ENCODE measurements around the gene CSF1. TPM values are rescaled to one million over a fixed set of nuclear protein-coding genes. Genes with fewer than 3 reads are reported as not detected.
"Not testable (repeated sequence)": the region's sequence is repeated elsewhere in the genome, so short reads cannot be mapped to it uniquely, and the experiment has no call there.

The CSF1 gene
- total RNA-seq, 5 donors from 2014 or later (not counting 1 experiment from before 2014, with no cell fraction given), result 4.8 to 9.5 (median 8.3) TPM

DNA sequence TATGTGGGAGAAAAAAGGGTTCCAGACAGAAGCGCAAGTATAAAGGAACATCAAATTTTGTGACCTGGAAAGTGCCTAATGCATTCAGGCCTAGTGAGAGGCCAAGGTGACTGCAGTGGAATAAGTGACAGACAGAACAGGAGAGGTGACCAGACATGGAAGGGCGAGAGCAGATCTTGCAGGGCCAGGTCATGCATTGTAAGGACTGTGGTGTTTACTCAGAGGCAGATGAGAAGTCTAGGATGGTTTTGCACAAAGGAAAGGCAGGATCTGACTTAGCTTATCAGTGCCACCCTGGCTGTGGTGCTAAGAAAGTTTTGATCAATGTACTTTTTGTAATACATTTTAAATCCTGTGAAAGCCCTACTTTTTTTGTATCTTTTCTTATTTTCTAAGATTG lies 39.9 kb downstream of the CSF1 start:
- Mint-ChIP-seq H3K27me3 (peaks cover 3 to 9% of the 10 kb centered on the region in 2 donors), H3K27ac (no peak overlapping the region), H3K36me3 (no peaks in the 10 kb centered on the region), H3K4me1 (no peaks in the 10 kb centered on the region), H3K9me3 (peaks cover 0 to 6% (median 0%) of the 10 kb centered on the region in 3 donors), H3K4me3 (no peak overlapping the region)
- Histone ChIP-seq H3K4me3 (ENCODE audit: control insufficient read depth in 1 of 2, extremely low read depth in 1 of 2, low read length in 1 of 2) (no peak overlapping the region), H3K36me3 (ENCODE audit: control insufficient read depth in 2 of 2, extremely low read depth in 1 of 2, insufficient read depth in 1 of 2, low read length in 1 of 2) (no peaks in the 10 kb centered on the region), H3K27ac (ENCODE audit: low read length) (no peak overlapping the region), H3K9me3 (no peaks in the 10 kb centered on the region), H3K4me1 (ENCODE audit: control insufficient read depth in 1 of 2, extremely low read depth in 1 of 2, insufficient read depth in 2 of 2, low read length in 2 of 2) (no peaks in the 10 kb centered on the region), H3K27me3 (replicated peaks in 1 of 2; ENCODE audit: control insufficient read depth in 2 of 2, extremely low read depth in 1 of 2, insufficient read depth in 2 of 2, low read length in 1 of 2) (no peaks in the 10 kb centered on the region)
- POLR2A ChIA-PET, result no interaction called here
- no peak for ATAC-seq (replicated peaks in 1 of 4)
- 96% methylated on average over 2 of the region's 2 CpGs for WGBS (ENCODE audit: insufficient coverage)
- CTCF ChIA-PET, result no interaction called here
- no peak for DNase-seq

DNA sequence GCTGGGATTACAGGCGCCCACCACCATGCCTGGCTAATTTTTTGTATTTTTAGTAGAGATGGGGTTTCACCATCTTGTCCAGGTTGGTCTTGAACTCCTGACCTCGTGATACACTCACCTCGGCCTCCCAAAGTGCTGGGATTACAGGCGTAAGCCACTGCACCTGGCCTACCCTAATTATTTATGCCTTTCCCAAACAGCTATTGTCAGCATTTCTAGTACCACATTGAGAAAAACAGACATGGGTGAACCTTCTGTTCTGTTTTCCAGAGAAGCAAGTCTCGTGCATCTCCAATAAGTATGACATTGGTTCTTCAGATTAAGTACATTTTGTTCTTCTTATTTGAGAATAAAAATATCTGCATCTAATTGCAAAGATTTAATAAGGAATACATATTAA lies 40.9 kb downstream of the CSF1 start:
- POLR2A ChIA-PET, result interaction anchor here in 1 of 2 donors (0.6 kb wide), 1 partner anchor 1069 kb away, joined by 3 read pairs; no protein-coding TSS in a partner anchor
- H3K27me3 ChIP-seq (replicated peaks in 1 of 2; ENCODE audit: control insufficient read depth in 2 of 2, extremely low read depth in 1 of 2, insufficient read depth in 2 of 2, low read length in 1 of 2); H3K4me3 Mint-ChIP-seq; H3K4me1 Mint-ChIP-seq; H3K9me3 ChIP-seq; H3K36me3 Mint-ChIP-seq; H3K27ac ChIP-seq (ENCODE audit: low read length); CTCF ChIA-PET; H3K4me3 ChIP-seq (ENCODE audit: control insufficient read depth in 1 of 2, extremely low read depth in 1 of 2, low read length in 1 of 2); H3K4me1 ChIP-seq (ENCODE audit: control insufficient read depth in 1 of 2, extremely low read depth in 1 of 2, insufficient read depth in 2 of 2, low read length in 2 of 2); H3K36me3 ChIP-seq (ENCODE audit: control insufficient read depth in 2 of 2, extremely low read depth in 1 of 2, insufficient read depth in 1 of 2, low read length in 1 of 2); H3K27me3 Mint-ChIP-seq; H3K9me3 Mint-ChIP-seq; H3K27ac Mint-ChIP-seq; DNase-seq; ATAC-seq (replicated peaks in 1 of 4): not testable (repeated sequence)
- WGBS (ENCODE audit: insufficient coverage), result 92% methylated on average over 2 of the region's 5 CpGs

- Mint-ChIP-seq H3K36me3 (no peaks in the 10 kb centered on the region), H3K4me1 (no peaks in the 10 kb centered on the region), H3K27me3 (peaks cover 10 to 11% of the 10 kb centered on the region in 2 donors), H3K4me3 (no peak overlapping the region), H3K27ac (no peak overlapping the region), H3K9me3 (no peaks in the 10 kb centered on the region)
- Histone ChIP-seq H3K27me3 (replicated peaks in 1 of 2; ENCODE audit: control insufficient read depth in 2 of 2, extremely low read depth in 1 of 2, insufficient read depth in 2 of 2, low read length in 1 of 2) (no peaks in the 10 kb centered on the region), H3K27ac (ENCODE audit: low read length) (no peak overlapping the region), H3K9me3 (no peaks in the 10 kb centered on the region), H3K36me3 (ENCODE audit: control insufficient read depth in 2 of 2, extremely low read depth in 1 of 2, insufficient read depth in 1 of 2, low read length in 1 of 2) (no peaks in the 10 kb centered on the region), H3K4me3 (ENCODE audit: control insufficient read depth in 1 of 2, extremely low read depth in 1 of 2, low read length in 1 of 2) (no peak overlapping the region), H3K4me1 (ENCODE audit: control insufficient read depth in 1 of 2, extremely low read depth in 1 of 2, insufficient read depth in 2 of 2, low read length in 2 of 2) (no peaks in the 10 kb centered on the region)
- WGBS (ENCODE audit: insufficient coverage), result 60% methylated on average over 1 of the region's 1 CpG
- ChIA-PET POLR2A (no interaction called here), CTCF (no interaction called here)
- no peak for ATAC-seq (replicated peaks in 1 of 4)
- DNase-seq, result no peak
These were observed 43.4 kb downstream of the CSF1 start for GRCh38 chr1:109954041-109954512.

GRCh38 chr1:109959632-109959973 lies 49.0 kb downstream of the CSF1 start:
- DNase-seq (no peak), ATAC-seq (replicated peaks in 1 of 4) (no peak)
- Mint-ChIP-seq H3K9me3 (no peaks in the 10 kb centered on the region), H3K27ac (no peak overlapping the region), H3K27me3 (peaks cover 11 to 13% of the 10 kb centered on the region in 2 donors), H3K36me3 (no peaks in the 10 kb centered on the region), H3K4me3 (no peak overlapping the region), H3K4me1 (no peaks in the 10 kb centered on the region)
- H3K9me3 ChIP-seq, result no peaks in the 10 kb centered on the region
- CTCF ChIA-PET, result interaction anchor here in 1 of 2 donors (0.7 kb wide), 1 partner anchor 13 kb away, joined by 3 read pairs; no protein-coding TSS in a partner anchor
- no peaks in the 10 kb centered on the region for H3K36me3 ChIP-seq (ENCODE audit: control insufficient read depth in 2 of 2, extremely low read depth in 1 of 2, insufficient read depth in 1 of 2, low read length in 1 of 2)
- H3K27me3 ChIP-seq (replicated peaks in 1 of 2; ENCODE audit: control insufficient read depth in 2 of 2, extremely low read depth in 1 of 2, insufficient read depth in 2 of 2, low read length in 1 of 2), result peaks cover 0 to 10% of the 10 kb centered on the region in 2 experiments
- H3K4me1 ChIP-seq (ENCODE audit: control insufficient read depth in 1 of 2, extremely low read depth in 1 of 2, insufficient read depth in 2 of 2, low read length in 2 of 2), result no peaks in the 10 kb centered on the region
- POLR2A ChIA-PET, result interaction anchor here (0.6 to 0.7 kb wide), 3 partner anchors 10 to 49 kb away, joined by 4 to 5 read pairs (median 4); no protein-coding TSS in a partner anchor
- H3K4me3 ChIP-seq (ENCODE audit: control insufficient read depth in 1 of 2, extremely low read depth in 1 of 2, low read length in 1 of 2), result no peak overlapping the region
- H3K27ac ChIP-seq (ENCODE audit: low read length), result no peak overlapping the region
- no CpG with 5 or more reads among the region's 1 CpG for WGBS (ENCODE audit: insufficient coverage)

GRCh38 chr1:109959974-109960744 lies 49.5 kb downstream of the CSF1 start:
- 90% methylated on average over 2 of the region's 7 CpGs for WGBS (ENCODE audit: insufficient coverage)
- Mint-ChIP-seq H3K9me3 (peaks cover 0 to 3% (median 3%) of the 10 kb centered on the region in 3 donors), H3K4me1 (no peaks in the 10 kb centered on the region), H3K27me3 (peaks cover 10 to 13% of the 10 kb centered on the region in 2 donors), H3K36me3 (no peaks in the 10 kb centered on the region), H3K4me3 (no peak overlapping the region), H3K27ac (no peak overlapping the region)
- no peaks in the 10 kb centered on the region for H3K36me3 ChIP-seq (ENCODE audit: control insufficient read depth in 2 of 2, extremely low read depth in 1 of 2, insufficient read depth in 1 of 2, low read length in 1 of 2)
- H3K4me1 ChIP-seq (ENCODE audit: control insufficient read depth in 1 of 2, extremely low read depth in 1 of 2, insufficient read depth in 2 of 2, low read length in 2 of 2), result no peaks in the 10 kb centered on the region
- DNase-seq (no peak), ATAC-seq (replicated peaks in 1 of 4) (no peak)
- H3K27me3 ChIP-seq (replicated peaks in 1 of 2; ENCODE audit: control insufficient read depth in 2 of 2, extremely low read depth in 1 of 2, insufficient read depth in 2 of 2, low read length in 1 of 2), result peaks cover 0 to 10% of the 10 kb centered on the region in 2 experiments
- no peak overlapping the region for H3K27ac ChIP-seq (ENCODE audit: low read length)
- ChIA-PET CTCF (interaction anchor here in 1 of 2 donors (0.7 kb wide), 1 partner anchor 13 kb away, joined by 3 read pairs; no protein-coding TSS in a partner anchor), POLR2A (interaction anchor here (0.6 to 0.7 kb wide), 2 partner anchors 10 to 21 kb away, joined by 4 read pairs; no protein-coding TSS in a partner anchor)
- H3K9me3 ChIP-seq, result no peaks in the 10 kb centered on the region
- no peak overlapping the region for H3K4me3 ChIP-seq (ENCODE audit: control insufficient read depth in 1 of 2, extremely low read depth in 1 of 2, low read length in 1 of 2)

DNA sequence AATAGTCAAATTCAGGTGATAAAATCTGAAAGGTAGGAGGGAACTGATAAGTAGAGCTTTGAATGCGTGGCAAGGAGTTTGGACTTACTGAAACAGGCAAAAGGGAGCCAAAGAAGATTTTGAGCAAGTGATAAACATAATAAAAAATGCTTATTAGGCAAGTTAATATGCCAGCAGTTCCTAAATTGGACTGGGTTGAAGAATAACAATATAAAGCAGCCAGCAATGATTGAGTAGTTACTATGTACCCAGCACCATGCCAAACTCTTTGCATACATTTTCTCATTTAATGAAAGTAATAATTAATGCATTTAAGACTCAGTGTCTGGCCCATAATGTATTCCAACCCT lies 50.1 kb downstream of the CSF1 start:
- DNase-seq (no peak), ATAC-seq (replicated peaks in 1 of 4) (no peak)
- no peaks in the 10 kb centered on the region for H3K9me3 ChIP-seq
- no peaks in the 10 kb centered on the region for H3K4me1 ChIP-seq (ENCODE audit: control insufficient read depth in 1 of 2, extremely low read depth in 1 of 2, insufficient read depth in 2 of 2, low read length in 2 of 2)
- POLR2A ChIA-PET, result no interaction called here
- H3K36me3 Mint-ChIP-seq, result no peaks in the 10 kb centered on the region
- WGBS (ENCODE audit: insufficient coverage), result no CpG with 5 or more reads among the region's 1 CpG
- H3K27ac ChIP-seq (ENCODE audit: low read length), result no peak overlapping the region
- H3K9me3 Mint-ChIP-seq, result peaks cover 0 to 7% (median 6%) of the 10 kb centered on the region in 3 donors
- peaks cover 0 to 10% of the 10 kb centered on the region in 2 experiments for H3K27me3 ChIP-seq (replicated peaks in 1 of 2; ENCODE audit: control insufficient read depth in 2 of 2, extremely low read depth in 1 of 2, insufficient read depth in 2 of 2, low read length in 1 of 2)
- peaks cover 7 to 13% of the 10 kb centered on the region in 2 donors for H3K27me3 Mint-ChIP-seq
- H3K27ac Mint-ChIP-seq, result no peak overlapping the region
- H3K4me3 ChIP-seq (ENCODE audit: control insufficient read depth in 1 of 2, extremely low read depth in 1 of 2, low read length in 1 of 2), result no peak overlapping the region
- no peaks in the 10 kb centered on the region for H3K36me3 ChIP-seq (ENCODE audit: control insufficient read depth in 2 of 2, extremely low read depth in 1 of 2, insufficient read depth in 1 of 2, low read length in 1 of 2)
- H3K4me3 Mint-ChIP-seq, result no peak overlapping the region
- CTCF ChIA-PET, result no interaction called here
- H3K4me1 Mint-ChIP-seq, result no peaks in the 10 kb centered on the region
